ENCODE results near the gene TSEN2.

TSEN2 gene

GRCh38 chr3:12484198-12484982 is at the start of gene TSEN2:
Gene TSEN2 (plus strand): TSS chr3:12484480. CDS start chr3:12489801, 5,321 bp downstream.
- Mint-ChIP-seq H3K36me3 (peaks cover 2% of the 10 kb centered on the region), H3K4me3 (peak within 1 kb of the TSS; percentile 96), H3K27ac (peak within 1 kb of the TSS; percentile 89), H3K27me3 (no peaks in the 10 kb centered on the region), H3K4me1 (peaks cover 29% of the 10 kb centered on the region), H3K9me3 (no peaks in the 10 kb centered on the region)
- ATAC-seq (ENCODE audit: low read depth) = peak; percentile 91
- peak; percentile 97 to 99 for DNase-seq (ENCODE audit: low spot score in 2 of 2)

- Mint-ChIP-seq H3K4me1 (no peaks in the 10 kb centered on the region), H3K9me3 (peaks cover 1% of the 10 kb centered on the region), H3K27ac (no peak overlapping the region), H3K27me3 (peaks cover 3% of the 10 kb centered on the region), H3K36me3 (no peaks in the 10 kb centered on the region), H3K4me3 (no peak overlapping the region)
- no peak for ATAC-seq (ENCODE audit: low read depth)
- DNase-seq (ENCODE audit: low spot score in 2 of 2) = no peak
Observed at GRCh38 chr3:12436514-12437220, 47.6 kb upstream of the TSEN2 start.

- peaks cover 1% of the 10 kb centered on the region for H3K9me3 Mint-ChIP-seq
- no peaks in the 10 kb centered on the region for H3K36me3 Mint-ChIP-seq
- ATAC-seq (ENCODE audit: low read depth) (no peak), DNase-seq (ENCODE audit: low spot score in 2 of 2) (no peak)
- peaks cover 3% of the 10 kb centered on the region for H3K27me3 Mint-ChIP-seq
- H3K4me3 Mint-ChIP-seq = no peak overlapping the region
- H3K27ac Mint-ChIP-seq = no peak overlapping the region
- no peaks in the 10 kb centered on the region for H3K4me1 Mint-ChIP-seq
Observed at GRCh38 chr3:12437221-12437605, 47.1 kb upstream of the TSEN2 start.

GRCh38 chr3:12437861-12438260 is 46.4 kb upstream of the TSEN2 start:
- Mint-ChIP-seq H3K4me1 (no peaks in the 10 kb centered on the region), H3K4me3 (no peak overlapping the region), H3K27ac (no peak overlapping the region), H3K9me3 (peaks cover 1% of the 10 kb centered on the region), H3K36me3 (no peaks in the 10 kb centered on the region), H3K27me3 (peaks cover 3% of the 10 kb centered on the region)
- ATAC-seq (ENCODE audit: low read depth) = no peak
- DNase-seq (ENCODE audit: low spot score in 2 of 2) = no peak

GRCh38 chr3:12438318-12438717 is 46.0 kb upstream of the TSEN2 start:
- H3K36me3 Mint-ChIP-seq = no peaks in the 10 kb centered on the region
- H3K27ac Mint-ChIP-seq = no peak overlapping the region
- H3K27me3 Mint-ChIP-seq = peaks cover 8% of the 10 kb centered on the region
- H3K4me3 Mint-ChIP-seq = no peak overlapping the region
- peaks cover 1% of the 10 kb centered on the region for H3K9me3 Mint-ChIP-seq
- ATAC-seq (ENCODE audit: low read depth) (no peak), DNase-seq (ENCODE audit: low spot score in 2 of 2) (no peak)
- no peaks in the 10 kb centered on the region for H3K4me1 Mint-ChIP-seq

GRCh38 chr3:12439161-12439940 is 44.9 kb upstream of the TSEN2 start:
- H3K4me3 Mint-ChIP-seq = no peak overlapping the region
- H3K36me3 Mint-ChIP-seq = no peaks in the 10 kb centered on the region
- H3K4me1 Mint-ChIP-seq = no peaks in the 10 kb centered on the region
- no peak overlapping the region for H3K27ac Mint-ChIP-seq
- ATAC-seq (ENCODE audit: low read depth) (no peak), DNase-seq (ENCODE audit: low spot score in 2 of 2) (no peak)
- peaks cover 11% of the 10 kb centered on the region for H3K27me3 Mint-ChIP-seq
- no peaks in the 10 kb centered on the region for H3K9me3 Mint-ChIP-seq

- DNase-seq (ENCODE audit: low spot score in 2 of 2) = no peak
- Mint-ChIP-seq H3K9me3 (no peaks in the 10 kb centered on the region), H3K27me3 (peaks cover 18% of the 10 kb centered on the region), H3K36me3 (peaks cover 1% of the 10 kb centered on the region), H3K4me3 (no peak overlapping the region), H3K27ac (no peak overlapping the region), H3K4me1 (no peaks in the 10 kb centered on the region)
- ATAC-seq (ENCODE audit: low read depth) = no peak
Observed at GRCh38 chr3:12440927-12441714, 43.2 kb upstream of the TSEN2 start.

- no peaks in the 10 kb centered on the region for H3K9me3 Mint-ChIP-seq
- H3K27ac Mint-ChIP-seq = no peak overlapping the region
- H3K27me3 Mint-ChIP-seq = peaks cover 18% of the 10 kb centered on the region
- H3K36me3 Mint-ChIP-seq = peaks cover 1% of the 10 kb centered on the region
- H3K4me1 Mint-ChIP-seq = no peaks in the 10 kb centered on the region
- no peak for ATAC-seq (ENCODE audit: low read depth)
- no peak overlapping the region for H3K4me3 Mint-ChIP-seq
- DNase-seq (ENCODE audit: low spot score in 2 of 2) = no peak
Observed at GRCh38 chr3:12442654-12443501, 41.4 kb upstream of the TSEN2 start.

GRCh38 chr3:12443781-12444522 is 40.3 kb upstream of the TSEN2 start:
- Mint-ChIP-seq H3K4me3 (no peak overlapping the region), H3K4me1 (no peaks in the 10 kb centered on the region), H3K27me3 (peaks cover 16% of the 10 kb centered on the region), H3K9me3 (peaks cover 3% of the 10 kb centered on the region), H3K27ac (no peak overlapping the region), H3K36me3 (peaks cover 1% of the 10 kb centered on the region)
- no peak for ATAC-seq (ENCODE audit: low read depth)
- no peak for DNase-seq (ENCODE audit: low spot score in 2 of 2)

GRCh38 chr3:12444582-12445471 is 39.5 kb upstream of the TSEN2 start:
- no peaks in the 10 kb centered on the region for H3K4me1 Mint-ChIP-seq
- peaks cover 16% of the 10 kb centered on the region for H3K27me3 Mint-ChIP-seq
- ATAC-seq (ENCODE audit: low read depth) (no peak), DNase-seq (ENCODE audit: low spot score in 2 of 2) (no peak)
- peaks cover 1% of the 10 kb centered on the region for H3K36me3 Mint-ChIP-seq
- H3K27ac Mint-ChIP-seq = no peak overlapping the region
- no peak overlapping the region for H3K4me3 Mint-ChIP-seq
- peaks cover 3% of the 10 kb centered on the region for H3K9me3 Mint-ChIP-seq

GRCh38 chr3:12445523-12446240 is 38.6 kb upstream of the TSEN2 start:
- Mint-ChIP-seq H3K36me3 (peaks cover 1% of the 10 kb centered on the region), H3K9me3 (peaks cover 3% of the 10 kb centered on the region), H3K27me3 (peaks cover 16% of the 10 kb centered on the region), H3K4me3 (no peak overlapping the region), H3K27ac (no peak overlapping the region), H3K4me1 (no peaks in the 10 kb centered on the region)
- DNase-seq (ENCODE audit: low spot score in 2 of 2) = no peak
- ATAC-seq (ENCODE audit: low read depth) = no peak

All from memory B cell (primary cell).